ENCODE results near the gene GRHL3. TPM values are rescaled to one million over a fixed set of nuclear protein-coding genes. Genes with fewer than 3 reads are reported as not detected.

Gene GRHL3
- polyA plus RNA-seq, 1 experiment: 0.04 TPM

DNA sequence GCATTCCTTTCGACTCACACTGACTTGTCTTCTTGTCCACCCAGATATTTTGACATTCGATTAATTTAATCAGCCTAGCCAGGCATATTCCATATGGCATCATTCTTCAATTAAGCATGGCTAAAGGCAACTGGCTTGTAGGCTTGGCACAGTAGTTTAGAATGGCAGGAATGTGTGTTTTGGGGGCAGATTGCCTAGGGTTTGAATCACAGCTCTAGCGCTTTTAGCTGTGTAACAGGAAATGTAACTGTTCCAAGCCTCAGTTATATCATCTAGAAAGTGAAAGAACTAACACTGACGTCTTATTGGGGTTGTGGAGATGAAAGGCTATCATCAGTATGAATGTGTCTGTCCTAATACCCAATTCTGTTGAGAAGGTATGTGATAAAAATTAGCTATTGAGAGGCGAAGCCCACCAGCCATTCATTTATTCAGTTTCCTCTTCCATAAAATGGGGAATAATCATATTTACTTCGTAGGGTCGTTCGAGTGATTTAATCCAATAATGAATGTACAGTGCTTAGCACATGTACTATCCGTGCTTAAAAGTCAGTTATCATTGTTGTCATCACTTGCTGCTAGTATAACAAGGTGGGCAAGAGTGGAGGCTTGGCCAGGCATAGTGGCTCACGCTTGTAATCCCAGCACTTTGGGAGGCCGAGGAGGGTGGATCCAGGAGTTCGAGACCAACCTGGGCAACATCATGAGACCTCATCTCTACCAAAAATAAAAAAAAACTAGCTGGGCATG lies 41.6 kb upstream of the GRHL3 start:
- TF ChIP-seq, protein P1, sequence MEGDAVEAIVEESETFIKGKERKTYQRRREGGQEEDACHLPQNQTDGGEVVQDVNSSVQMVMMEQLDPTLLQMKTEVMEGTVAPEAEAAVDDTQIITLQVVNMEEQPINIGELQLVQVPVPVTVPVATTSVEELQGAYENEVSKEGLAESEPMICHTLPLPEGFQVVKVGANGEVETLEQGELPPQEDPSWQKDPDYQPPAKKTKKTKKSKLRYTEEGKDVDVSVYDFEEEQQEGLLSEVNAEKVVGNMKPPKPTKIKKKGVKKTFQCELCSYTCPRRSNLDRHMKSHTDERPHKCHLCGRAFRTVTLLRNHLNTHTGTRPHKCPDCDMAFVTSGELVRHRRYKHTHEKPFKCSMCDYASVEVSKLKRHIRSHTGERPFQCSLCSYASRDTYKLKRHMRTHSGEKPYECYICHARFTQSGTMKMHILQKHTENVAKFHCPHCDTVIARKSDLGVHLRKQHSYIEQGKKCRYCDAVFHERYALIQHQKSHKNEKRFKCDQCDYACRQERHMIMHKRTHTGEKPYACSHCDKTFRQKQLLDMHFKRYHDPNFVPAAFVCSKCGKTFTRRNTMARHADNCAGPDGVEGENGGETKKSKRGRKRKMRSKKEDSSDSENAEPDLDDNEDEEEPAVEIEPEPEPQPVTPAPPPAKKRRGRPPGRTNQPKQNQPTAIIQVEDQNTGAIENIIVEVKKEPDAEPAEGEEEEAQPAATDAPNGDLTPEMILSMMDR (IDR thresholded peaks at IDR 0.05; ENCODE audit: low read depth, low read length): no peak
- no peak for DNase-seq (ENCODE audit: low read depth, low spot score)
- peaks cover 8% of the 10 kb centered on the region; the same call in 1 of the 2 replicates for H3K9me3 ChIP-seq (ENCODE audit: control insufficient read depth, insufficient read depth, low read length)
- ChIA-PET CTCF (interaction anchor here (2.4 kb wide), 1 partner anchor 76 kb away, joined by 8 read pairs; no protein-coding TSS in a partner anchor), POLR2A (no interaction called here)
- H3K4me3 ChIP-seq (ENCODE audit: low read depth, low read length): no peak overlapping the region
- no peak overlapping the region for H3K27ac ChIP-seq (ENCODE audit: low read depth, low read length)
- peaks cover 22% of the 10 kb centered on the region for H3K27me3 ChIP-seq (ENCODE audit: control insufficient read depth, insufficient read depth, low read length)

DNA sequence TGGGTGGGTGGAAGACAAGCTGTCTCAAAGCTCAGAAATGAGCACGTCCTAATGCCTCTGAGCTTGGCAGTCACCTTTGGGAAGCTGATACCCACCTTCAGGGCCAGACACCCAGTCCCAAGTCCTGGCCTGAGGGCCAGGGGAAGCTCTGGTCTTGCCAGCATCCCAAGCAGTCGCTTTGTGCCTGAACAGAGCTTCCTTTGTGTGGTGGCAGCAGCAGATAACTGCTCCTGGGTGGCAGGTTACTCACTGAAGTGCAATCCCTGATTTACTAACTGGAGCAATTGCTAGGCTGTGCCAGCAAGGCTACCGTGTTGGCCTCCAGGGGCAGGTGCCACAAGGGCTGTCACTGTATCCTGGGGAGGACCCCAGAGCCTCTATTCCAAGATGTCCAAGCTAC lies 40.4 kb upstream of the GRHL3 start:
- Histone ChIP-seq H3K27me3 (ENCODE audit: control insufficient read depth, insufficient read depth, low read length) (peaks cover 16% of the 10 kb centered on the region), H3K9me3 (ENCODE audit: control insufficient read depth, insufficient read depth, low read length) (peaks cover 8% of the 10 kb centered on the region; the same call in 1 of the 2 replicates), H3K27ac (ENCODE audit: low read depth, low read length) (no peak overlapping the region), H3K4me3 (ENCODE audit: low read depth, low read length) (no peak overlapping the region)
- TF ChIP-seq, protein P1 (IDR thresholded peaks at IDR 0.05; ENCODE audit: low read depth, low read length): no peak
- DNase-seq (ENCODE audit: low read depth, low spot score): no peak
- POLR2A ChIA-PET: interaction anchor here (1.7 kb wide), 1 partner anchor 16 kb away, joined by 6 read pairs; no protein-coding TSS in a partner anchor
- CTCF ChIA-PET: interaction anchor here (2.4 kb wide), 1 partner anchor 77 kb away, joined by 8 read pairs; no protein-coding TSS in a partner anchor

DNA sequence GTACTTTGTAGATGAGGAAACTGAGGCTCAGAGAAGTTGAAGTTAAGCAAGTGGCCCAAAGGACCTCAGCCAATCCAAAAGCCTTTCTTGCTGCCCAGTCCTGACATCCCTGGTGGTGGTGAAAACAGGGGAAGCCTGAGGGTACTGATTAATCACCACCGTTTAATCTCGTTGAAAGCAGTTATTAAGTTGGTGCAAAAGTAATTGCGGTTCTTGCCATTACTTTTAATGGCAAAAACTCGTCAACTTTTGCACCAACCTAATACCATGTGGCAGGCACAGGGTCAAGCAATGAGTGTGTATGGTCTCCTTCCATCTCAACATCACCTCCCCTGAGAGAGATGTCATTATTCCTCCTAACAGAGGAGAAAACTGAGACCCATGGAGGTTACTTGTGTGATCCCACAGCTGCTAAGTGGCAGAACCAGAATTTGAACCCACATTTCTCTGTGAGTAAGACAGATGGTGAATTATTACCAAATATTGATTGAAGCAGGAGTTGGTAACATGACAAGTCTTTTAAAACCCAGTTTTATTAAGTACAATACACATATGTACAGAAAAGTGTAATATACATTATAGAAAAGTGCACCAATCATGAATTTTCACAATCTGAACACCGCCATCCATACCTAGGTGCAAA lies 39.4 kb upstream of the GRHL3 start:
- no peak for DNase-seq (ENCODE audit: low read depth, low spot score)
- ChIA-PET POLR2A (interaction anchor here (1.7 kb wide), 1 partner anchor 15 kb away, joined by 6 read pairs; no protein-coding TSS in a partner anchor), CTCF (no interaction called here)
- Histone ChIP-seq H3K27ac (ENCODE audit: low read depth, low read length) (no peak overlapping the region), H3K4me3 (ENCODE audit: low read depth, low read length) (no peak overlapping the region), H3K9me3 (ENCODE audit: control insufficient read depth, insufficient read depth, low read length) (0 out of 2 replicates have a peak, but pooled peaks cover under 1% of the 10 kb centered on the region), H3K27me3 (ENCODE audit: control insufficient read depth, insufficient read depth, low read length) (peaks cover 16% of the 10 kb centered on the region)
- TF ChIP-seq, protein P1 (IDR thresholded peaks at IDR 0.05; ENCODE audit: low read depth, low read length): no peak

GRCh38 chr1:24281591-24281990 lies 37.6 kb upstream of the GRHL3 start:
- CTCF ChIA-PET: no interaction called here
- H3K27me3 ChIP-seq (ENCODE audit: control insufficient read depth, insufficient read depth, low read length): peaks cover 14% of the 10 kb centered on the region
- H3K4me3 ChIP-seq (ENCODE audit: low read depth, low read length): no peak overlapping the region
- TF ChIP-seq, protein P1 (IDR thresholded peaks at IDR 0.05; ENCODE audit: low read depth, low read length): no peak
- no peak overlapping the region for H3K27ac ChIP-seq (ENCODE audit: low read depth, low read length)
- no peaks in the 10 kb centered on the region for H3K9me3 ChIP-seq (ENCODE audit: control insufficient read depth, insufficient read depth, low read length)
- DNase-seq (ENCODE audit: low read depth, low spot score): no peak
- POLR2A ChIA-PET: no interaction called here

GRCh38 chr1:24282491-24282890 lies 36.7 kb upstream of the GRHL3 start:
- POLR2A ChIA-PET: no interaction called here
- CTCF ChIA-PET: no interaction called here
- TF ChIP-seq, protein P1 (IDR thresholded peaks at IDR 0.05; ENCODE audit: low read depth, low read length): no peak

More at GRCh38 chr1:24282491-24282890, 36.7 kb upstream of the GRHL3 start:
- Histone ChIP-seq H3K4me3 (ENCODE audit: low read depth, low read length) (no peak overlapping the region), H3K27me3 (ENCODE audit: control insufficient read depth, insufficient read depth, low read length) (peaks cover 14% of the 10 kb centered on the region), H3K27ac (ENCODE audit: low read depth, low read length) (no peak overlapping the region), H3K9me3 (ENCODE audit: control insufficient read depth, insufficient read depth, low read length) (no peaks in the 10 kb centered on the region)
- no peak for DNase-seq (ENCODE audit: low read depth, low spot score)
